ENCODE results near the gene EXOC6B.

DNA sequence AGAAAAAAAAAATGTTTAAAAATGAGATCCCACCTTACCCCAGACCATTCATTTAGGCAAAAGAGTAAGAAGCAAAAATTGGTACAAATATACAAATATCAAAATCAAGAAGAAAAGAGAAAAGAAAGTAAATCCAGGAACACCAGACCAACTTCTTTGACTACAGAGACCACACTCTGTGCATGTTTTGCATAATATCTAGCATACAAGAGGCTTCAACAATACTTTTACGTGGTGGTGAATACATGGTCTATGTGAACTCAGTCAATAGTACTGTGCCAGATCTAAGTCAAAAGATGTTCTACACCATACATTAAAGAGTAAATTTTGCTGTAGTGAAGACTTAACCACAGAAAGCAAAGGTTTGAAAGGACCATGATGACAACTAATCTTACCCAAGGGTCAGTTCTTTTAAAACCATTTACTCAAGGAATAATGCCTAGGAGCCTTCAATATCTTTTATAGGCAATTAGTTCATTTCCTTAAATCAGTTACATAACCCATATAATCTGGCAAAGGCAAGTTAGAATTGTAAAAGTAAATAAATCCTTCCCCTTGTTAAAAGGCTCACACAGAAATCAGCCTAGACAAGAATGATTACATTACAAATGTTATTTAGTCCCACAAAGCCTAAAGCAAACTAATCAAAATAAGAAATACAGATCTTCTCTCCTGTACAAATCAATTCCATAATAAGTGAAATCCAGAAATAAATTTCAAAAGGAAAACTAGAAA is 115.2 kb downstream of the EXOC6B start:
- TF ChIP-seq, protein P1, sequence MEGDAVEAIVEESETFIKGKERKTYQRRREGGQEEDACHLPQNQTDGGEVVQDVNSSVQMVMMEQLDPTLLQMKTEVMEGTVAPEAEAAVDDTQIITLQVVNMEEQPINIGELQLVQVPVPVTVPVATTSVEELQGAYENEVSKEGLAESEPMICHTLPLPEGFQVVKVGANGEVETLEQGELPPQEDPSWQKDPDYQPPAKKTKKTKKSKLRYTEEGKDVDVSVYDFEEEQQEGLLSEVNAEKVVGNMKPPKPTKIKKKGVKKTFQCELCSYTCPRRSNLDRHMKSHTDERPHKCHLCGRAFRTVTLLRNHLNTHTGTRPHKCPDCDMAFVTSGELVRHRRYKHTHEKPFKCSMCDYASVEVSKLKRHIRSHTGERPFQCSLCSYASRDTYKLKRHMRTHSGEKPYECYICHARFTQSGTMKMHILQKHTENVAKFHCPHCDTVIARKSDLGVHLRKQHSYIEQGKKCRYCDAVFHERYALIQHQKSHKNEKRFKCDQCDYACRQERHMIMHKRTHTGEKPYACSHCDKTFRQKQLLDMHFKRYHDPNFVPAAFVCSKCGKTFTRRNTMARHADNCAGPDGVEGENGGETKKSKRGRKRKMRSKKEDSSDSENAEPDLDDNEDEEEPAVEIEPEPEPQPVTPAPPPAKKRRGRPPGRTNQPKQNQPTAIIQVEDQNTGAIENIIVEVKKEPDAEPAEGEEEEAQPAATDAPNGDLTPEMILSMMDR (IDR thresholded peaks at IDR 0.05) = no peak
- TF ChIP-seq POLR2A (IDR thresholded peaks at IDR 0.05) (no peak), EP300 (IDR thresholded peaks at IDR 0.05; ENCODE audit: low read depth) (no peak), POLR2AphosphoS5 (IDR thresholded peaks at IDR 0.05) (no peak)
